Measurements from ENCODE around the gene GDF15.
"Not testable (repeated sequence)": the region's sequence is repeated elsewhere in the genome, so short reads cannot be mapped to it uniquely, and the experiment has no call there.

Gene GDF15

DNA sequence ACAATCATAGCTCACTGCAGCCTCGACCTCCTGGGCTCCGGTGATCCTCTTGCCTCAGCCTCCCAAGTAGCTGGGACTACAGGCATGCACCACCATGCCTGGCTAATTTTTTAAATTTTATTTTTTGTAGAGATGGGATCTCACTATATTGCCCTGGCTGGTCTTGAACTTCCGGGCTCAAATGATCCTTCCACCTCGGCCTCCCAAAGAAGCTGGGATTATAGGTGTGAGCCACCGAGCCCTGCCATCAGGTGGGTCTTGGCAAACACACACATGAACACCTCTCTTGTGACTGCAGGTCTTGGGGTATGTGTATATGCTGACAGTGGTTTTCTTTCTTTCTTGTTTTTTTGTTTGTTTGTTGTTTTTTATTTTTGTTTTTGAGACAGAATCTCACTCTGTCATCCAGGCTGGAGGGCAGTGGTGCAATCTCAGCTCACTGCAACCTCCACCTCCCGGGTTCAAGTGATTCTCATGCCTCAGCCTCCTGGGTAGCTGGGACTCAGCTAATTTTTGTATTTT, 37.1 kb upstream of the GDF15 start:
- H2BK120ac ChIP-seq (ENCODE audit: low read depth, low read length): not testable (repeated sequence)
- WGBS: 88% methylated on average over 6 of the region's 6 CpGs

DNA sequence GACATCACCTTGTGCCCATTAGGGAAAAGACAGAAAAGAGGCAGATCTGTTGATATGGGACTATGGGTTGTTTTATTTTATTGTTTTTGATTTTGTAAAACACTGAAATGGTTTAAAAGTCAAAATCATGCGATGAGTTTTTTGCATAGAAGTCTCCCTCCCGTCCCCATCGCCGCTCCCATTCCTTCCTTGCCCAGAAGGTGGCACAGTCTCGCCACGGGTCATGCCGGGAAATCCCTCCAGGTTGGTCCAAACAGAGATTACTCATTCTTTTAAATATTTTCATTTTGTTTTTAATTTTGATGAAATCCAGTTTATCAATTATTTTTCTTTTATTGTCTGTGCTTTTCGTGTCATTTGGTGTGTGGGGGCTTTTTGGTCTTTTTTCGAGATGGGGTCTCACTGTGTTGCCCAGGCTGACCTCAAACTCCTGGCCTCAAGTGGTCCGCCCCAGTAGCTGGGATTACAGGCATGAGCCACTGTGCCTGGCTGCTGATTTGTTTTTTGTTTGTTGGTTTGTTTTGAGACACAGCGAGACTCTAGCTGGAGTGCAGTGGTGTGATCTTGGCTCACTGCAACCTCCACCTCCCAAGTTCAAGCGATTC, 36.3 kb upstream of the GDF15 start:
- H3K4me3 ChIP-seq (ENCODE audit: insufficient read depth in 1 of 2, low read depth in 1 of 2, low read length in 2 of 2): no peak overlapping the region
- no peak overlapping the region for H2BK15ac ChIP-seq (ENCODE audit: low read depth, poor library complexity, severe bottlenecking)
- H3K14ac ChIP-seq (ENCODE audit: low read length in 2 of 2): no peak overlapping the region
- no peak overlapping the region for H3K27ac ChIP-seq (ENCODE audit: low read length, poor library complexity, severe bottlenecking)
- no peak overlapping the region for H2BK5ac ChIP-seq (ENCODE audit: low read depth, low read length, poor library complexity, severe bottlenecking)
- no peak overlapping the region for H3K4me2 ChIP-seq (ENCODE audit: low read length, poor library complexity, severe bottlenecking)
- no peak overlapping the region for H2BK120ac ChIP-seq (ENCODE audit: low read depth, low read length)
- H3K4ac ChIP-seq (ENCODE audit: low read depth in 1 of 2, low read length in 2 of 2): no peak overlapping the region
- peak overlapping the region; percentile 32 for H3K9ac ChIP-seq (ENCODE audit: low read length)
- H2BK12ac ChIP-seq (ENCODE audit: low read length in 2 of 2): peak overlapping the region; percentile 15 to 46
- peak overlapping the region; percentile 41 for H4K91ac ChIP-seq (ENCODE audit: low read length)
- DNase-seq: peak; percentile 61
- H3K18ac ChIP-seq (ENCODE audit: low read depth in 1 of 2, low read length in 2 of 2): no peak overlapping the region
- H3K9me3 ChIP-seq (ENCODE audit: control insufficient read depth, low read length): no peaks in the 10 kb centered on the region
- H3K36me3 ChIP-seq (ENCODE audit: control insufficient read depth in 1 of 2, insufficient read depth in 2 of 2, low read depth in 1 of 2, low read length in 2 of 2): peaks cover 23 to 37% of the 10 kb centered on the region in 2 experiments
- H3K79me1 ChIP-seq (replicated peaks; ENCODE audit: low read length, poor library complexity, severe bottlenecking): peaks cover 29% of the 10 kb centered on the region
- H2AK5ac ChIP-seq (ENCODE audit: low read length, severe bottlenecking): peak overlapping the region; percentile 96
- no peak overlapping the region for H3K23ac ChIP-seq (ENCODE audit: low read length in 2 of 2)
- peaks cover 2% of the 10 kb centered on the region for H3K4me1 ChIP-seq (ENCODE audit: control insufficient read depth, insufficient read depth, low read depth, low read length)
- H4K8ac ChIP-seq (ENCODE audit: low read length): no peak overlapping the region
- WGBS: 59% methylated on average over 9 of the region's 12 CpGs
- no peak overlapping the region for H2AFZ ChIP-seq (ENCODE audit: low read depth, low read length)
- no peaks in the 10 kb centered on the region for H3K27me3 ChIP-seq (ENCODE audit: control insufficient read depth in 1 of 2, insufficient read depth in 1 of 2, low read length in 2 of 2)

More for the DNA sequence above, 37.1 kb upstream of the GDF15 start:
- H3K4ac ChIP-seq (ENCODE audit: low read depth in 1 of 2, low read length in 2 of 2); H3K9ac ChIP-seq (ENCODE audit: low read length); H2BK5ac ChIP-seq (ENCODE audit: low read depth, low read length, poor library complexity, severe bottlenecking); H3K27ac ChIP-seq (ENCODE audit: low read length, poor library complexity, severe bottlenecking); H3K9me3 ChIP-seq (ENCODE audit: control insufficient read depth, low read length); H3K27me3 ChIP-seq (ENCODE audit: control insufficient read depth in 1 of 2, insufficient read depth in 1 of 2, low read length in 2 of 2); H3K14ac ChIP-seq (ENCODE audit: low read length in 2 of 2); H3K4me2 ChIP-seq (ENCODE audit: low read length, poor library complexity, severe bottlenecking); H3K4me3 ChIP-seq (ENCODE audit: insufficient read depth in 1 of 2, low read depth in 1 of 2, low read length in 2 of 2); H4K8ac ChIP-seq (ENCODE audit: low read length); H2BK15ac ChIP-seq (ENCODE audit: low read depth, poor library complexity, severe bottlenecking); H3K18ac ChIP-seq (ENCODE audit: low read depth in 1 of 2, low read length in 2 of 2); H2BK12ac ChIP-seq (ENCODE audit: low read length in 2 of 2); H2AK5ac ChIP-seq (ENCODE audit: low read length, severe bottlenecking); H2AFZ ChIP-seq (ENCODE audit: low read depth, low read length); DNase-seq; H3K23ac ChIP-seq (ENCODE audit: low read length in 2 of 2); H3K4me1 ChIP-seq (ENCODE audit: control insufficient read depth, insufficient read depth, low read depth, low read length); H4K91ac ChIP-seq (ENCODE audit: low read length): not testable (repeated sequence)
- Histone ChIP-seq H3K36me3 (ENCODE audit: control insufficient read depth in 1 of 2, insufficient read depth in 2 of 2, low read depth in 1 of 2, low read length in 2 of 2) (peaks cover 29 to 41% of the 10 kb centered on the region in 2 experiments), H3K79me1 (replicated peaks; ENCODE audit: low read length, poor library complexity, severe bottlenecking) (peaks cover 31% of the 10 kb centered on the region)

DNA sequence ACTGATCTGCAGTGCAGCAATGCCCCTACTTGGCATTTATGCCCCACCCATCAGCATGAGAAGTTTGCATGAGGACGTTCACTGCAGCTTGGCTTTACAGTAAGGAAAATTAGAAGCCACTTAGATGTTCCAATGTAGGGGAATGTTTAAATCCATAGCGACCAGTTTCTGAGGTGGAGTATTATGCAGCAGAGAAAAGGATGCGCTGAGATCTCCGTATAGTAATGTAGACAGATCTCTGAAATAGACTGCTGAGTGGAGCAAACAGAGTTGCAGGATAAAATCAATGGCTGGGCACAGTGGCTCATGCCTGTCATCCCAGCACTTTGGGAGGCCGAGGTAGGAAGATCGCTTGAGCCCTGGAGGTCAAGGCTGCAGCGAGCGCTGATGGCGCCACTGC, 35.5 kb upstream of the GDF15 start:
- Histone ChIP-seq H4K8ac (ENCODE audit: low read length) (no peak overlapping the region), H2BK15ac (ENCODE audit: low read depth, poor library complexity, severe bottlenecking) (no peak overlapping the region), H3K23ac (ENCODE audit: low read length in 2 of 2) (no peak overlapping the region), H2BK12ac (ENCODE audit: low read length in 2 of 2) (peak overlapping the region in 1 of 2 experiments; percentile 63), H3K36me3 (ENCODE audit: control insufficient read depth in 1 of 2, insufficient read depth in 2 of 2, low read depth in 1 of 2, low read length in 2 of 2) (peaks cover 21 to 37% of the 10 kb centered on the region in 2 experiments), H3K79me1 (replicated peaks; ENCODE audit: low read length, poor library complexity, severe bottlenecking) (peaks cover 26% of the 10 kb centered on the region), H3K18ac (ENCODE audit: low read depth in 1 of 2, low read length in 2 of 2) (no peak overlapping the region), H3K4me3 (ENCODE audit: insufficient read depth in 1 of 2, low read depth in 1 of 2, low read length in 2 of 2) (no peak overlapping the region), H3K9ac (ENCODE audit: low read length) (no peak overlapping the region), H2BK5ac (ENCODE audit: low read depth, low read length, poor library complexity, severe bottlenecking) (no peak overlapping the region), H4K91ac (ENCODE audit: low read length) (no peak overlapping the region), H2AK5ac (ENCODE audit: low read length, severe bottlenecking) (peak overlapping the region; percentile 49), H2BK120ac (ENCODE audit: low read depth, low read length) (no peak overlapping the region), H3K4me2 (ENCODE audit: low read length, poor library complexity, severe bottlenecking) (no peak overlapping the region), H3K27me3 (ENCODE audit: control insufficient read depth in 1 of 2, insufficient read depth in 1 of 2, low read length in 2 of 2) (no peaks in the 10 kb centered on the region), H3K4ac (ENCODE audit: low read depth in 1 of 2, low read length in 2 of 2) (peak overlapping the region in 1 of 2 experiments; percentile 41), H3K4me1 (ENCODE audit: control insufficient read depth, insufficient read depth, low read depth, low read length) (peaks cover 2% of the 10 kb centered on the region), H2AFZ (ENCODE audit: low read depth, low read length) (no peak overlapping the region), H3K27ac (ENCODE audit: low read length, poor library complexity, severe bottlenecking) (no peak overlapping the region), H3K14ac (ENCODE audit: low read length in 2 of 2) (peak overlapping the region in 1 of 2 experiments; percentile 84), H3K9me3 (ENCODE audit: control insufficient read depth, low read length) (no peaks in the 10 kb centered on the region)
- WGBS: 85% methylated on average over 9 of the region's 9 CpGs
- no peak for DNase-seq

DNA sequence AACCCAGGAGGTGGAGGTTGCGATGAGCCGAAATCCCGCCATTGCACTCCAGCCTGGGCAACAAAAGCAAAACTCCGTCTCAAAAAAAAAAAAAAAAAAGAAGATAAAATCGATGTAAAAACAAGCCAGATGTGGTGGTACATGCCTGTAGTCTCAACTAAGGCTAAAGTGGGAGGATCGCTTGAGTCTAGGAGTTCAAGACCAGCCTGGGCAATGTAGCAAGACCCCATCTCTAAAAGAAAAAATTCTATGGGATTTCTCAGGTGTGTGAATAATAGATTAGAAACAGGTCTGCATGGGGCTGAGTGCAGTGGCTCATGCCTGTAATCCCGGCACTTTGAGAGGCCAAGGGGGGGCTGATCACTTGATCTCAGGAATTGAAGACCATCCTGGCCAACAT, 34.4 kb upstream of the GDF15 start:
- H3K36me3 ChIP-seq (ENCODE audit: control insufficient read depth in 1 of 2, insufficient read depth in 2 of 2, low read depth in 1 of 2, low read length in 2 of 2): peaks cover 25 to 43% of the 10 kb centered on the region in 2 experiments
- peaks cover 28% of the 10 kb centered on the region for H3K79me1 ChIP-seq (replicated peaks; ENCODE audit: low read length, poor library complexity, severe bottlenecking)
- no peak overlapping the region for H3K4me3 ChIP-seq (ENCODE audit: insufficient read depth in 1 of 2, low read depth in 1 of 2, low read length in 2 of 2)
- H3K27ac ChIP-seq (ENCODE audit: low read length, poor library complexity, severe bottlenecking): no peak overlapping the region
- no peak overlapping the region for H2BK15ac ChIP-seq (ENCODE audit: low read depth, poor library complexity, severe bottlenecking)
- 95% methylated on average over 7 of the region's 7 CpGs for WGBS
- H2AK5ac ChIP-seq (ENCODE audit: low read length, severe bottlenecking): no peak overlapping the region
- H3K23ac ChIP-seq (ENCODE audit: low read length in 2 of 2): no peak overlapping the region
- H2AFZ ChIP-seq (ENCODE audit: low read depth, low read length): no peak overlapping the region
- H3K4ac ChIP-seq (ENCODE audit: low read depth in 1 of 2, low read length in 2 of 2): no peak overlapping the region
- H2BK12ac ChIP-seq (ENCODE audit: low read length in 2 of 2): no peak overlapping the region
- H2BK120ac ChIP-seq (ENCODE audit: low read depth, low read length): no peak overlapping the region
- H3K9ac ChIP-seq (ENCODE audit: low read length): no peak overlapping the region
- no peaks in the 10 kb centered on the region for H3K27me3 ChIP-seq (ENCODE audit: control insufficient read depth in 1 of 2, insufficient read depth in 1 of 2, low read length in 2 of 2)
- no peak overlapping the region for H4K91ac ChIP-seq (ENCODE audit: low read length)
- H3K14ac ChIP-seq (ENCODE audit: low read length in 2 of 2): no peak overlapping the region
- H3K9me3 ChIP-seq (ENCODE audit: control insufficient read depth, low read length): no peaks in the 10 kb centered on the region
- no peak overlapping the region for H3K18ac ChIP-seq (ENCODE audit: low read depth in 1 of 2, low read length in 2 of 2)
- no peak overlapping the region for H3K4me2 ChIP-seq (ENCODE audit: low read length, poor library complexity, severe bottlenecking)
- H3K4me1 ChIP-seq (ENCODE audit: control insufficient read depth, insufficient read depth, low read depth, low read length): peaks cover 2% of the 10 kb centered on the region
- no peak for DNase-seq
- H2BK5ac ChIP-seq (ENCODE audit: low read depth, low read length, poor library complexity, severe bottlenecking): no peak overlapping the region
- H4K8ac ChIP-seq (ENCODE audit: low read length): no peak overlapping the region

All from mesenchymal stem cell (in vitro differentiated cells and primary cell).